ENCODE data around the gene KCTD6. TPM values are rescaled to one million over a fixed set of nuclear protein-coding genes. Genes with fewer than 3 reads are reported as not detected.

The KCTD6 gene
- total and polyA plus RNA-seq, 2 of the 8 experiments (the other 6 are each of a cell fraction or from before 2014, with no cell fraction given): 17.4 to 21.4 TPM

DNA sequence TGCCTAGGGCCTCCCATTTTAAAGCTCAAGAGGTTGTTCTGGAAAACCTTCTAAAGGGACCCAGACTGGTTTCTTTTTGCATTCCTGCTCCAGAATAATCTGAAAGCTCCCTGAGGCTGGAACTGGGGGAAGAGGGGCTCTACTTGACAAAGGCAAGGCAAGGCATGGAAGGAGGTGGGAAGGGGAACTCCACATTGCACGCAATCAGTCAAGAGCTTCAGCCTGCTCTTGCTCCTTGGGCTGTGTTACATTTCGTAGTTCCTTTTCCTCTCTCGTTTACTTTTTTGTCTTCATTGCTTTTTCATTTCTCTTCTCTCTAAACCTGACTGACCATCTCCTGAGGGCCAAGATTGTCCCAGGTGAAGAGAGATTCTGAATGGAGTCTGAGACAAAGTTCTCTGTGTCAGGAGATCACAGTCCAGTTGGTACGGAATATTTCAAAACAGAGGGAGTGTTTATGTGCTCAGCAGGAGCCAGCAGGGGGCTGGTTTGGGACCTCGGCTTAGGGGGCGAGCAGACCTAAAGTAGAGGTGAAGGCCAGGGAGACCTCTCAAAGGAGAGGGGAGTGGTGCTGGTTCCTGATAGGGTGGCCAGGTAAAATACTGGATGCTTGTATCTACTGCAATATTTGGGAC, 6.0 kb upstream of the KCTD6 start:
- Histone ChIP-seq H3K9me3 (ENCODE audit: insufficient read depth in 2 of 2, low read depth in 1 of 2, low read length in 1 of 2) (no peaks in the 10 kb centered on the region), H3K27me3 (replicated peaks in 1 of 4; ENCODE audit: control insufficient read depth in 3 of 4, extremely low read depth in 1 of 4, insufficient read depth in 3 of 4, low read length in 3 of 4) (peaks cover 0 to 4% (median 0%) of the 10 kb centered on the region in 4 experiments; a peak in 1 of 7 replicates), H2BK15ac (ENCODE audit: low read length) (no peak overlapping the region), H2BK120ac (replicated peaks; ENCODE audit: low read depth, low read length) (no peak overlapping the region), H3K9ac (replicated peaks in 1 of 4; ENCODE audit: extremely low read depth in 1 of 4, low read depth in 3 of 4, low read length in 3 of 4) (no peak overlapping the region), H2AFZ (ENCODE audit: low read length) (no peak overlapping the region), H3K14ac (ENCODE audit: insufficient read length) (no peak overlapping the region), H3K4me1 (replicated peaks in 1 of 4; ENCODE audit: control insufficient read depth in 3 of 4, insufficient read depth in 4 of 4, low read length in 3 of 4) (peaks cover 0 to under 1% (median under 1%) of the 10 kb centered on the region in 4 experiments; a peak in 3 of 7 replicates), H4K20me1 (replicated peaks in 1 of 2; ENCODE audit: control insufficient read depth in 1 of 2, insufficient read depth in 2 of 2, low read length in 2 of 2) (no peaks in the 10 kb centered on the region), H2BK12ac (ENCODE audit: low read depth, low read length) (no peak overlapping the region), H2AK5ac (ENCODE audit: low read depth, low read length) (no peak overlapping the region), H3K18ac (ENCODE audit: extremely low read depth, low read length) (no peak overlapping the region), H3K36me3 (ENCODE audit: control insufficient read depth in 2 of 4, insufficient read depth in 4 of 4, low read length in 3 of 4) (no peaks in the 10 kb centered on the region), H4K5ac (ENCODE audit: insufficient read length, low read depth, low read length) (no peak overlapping the region), H2BK20ac (ENCODE audit: low read length) (no peak overlapping the region), H3K79me1 (ENCODE audit: low read depth, low read length) (no peaks in the 10 kb centered on the region), H2BK5ac (ENCODE audit: low read depth, low read length) (no peak overlapping the region), H3K79me2 (ENCODE audit: control insufficient read depth in 1 of 2, insufficient read depth in 2 of 2, low read length in 2 of 2) (no peaks in the 10 kb centered on the region), H3K23me2 (ENCODE audit: low read depth, low read length) (no peaks in the 10 kb centered on the region; the same call in 1 of the 2 replicates), H3K23ac (ENCODE audit: insufficient read length) (no peak overlapping the region), H3K4me2 (ENCODE audit: insufficient read depth in 1 of 2, low read depth in 2 of 2, low read length in 2 of 2) (no peak overlapping the region), H3K4me3 (ENCODE audit: extremely low read depth in 1 of 4, insufficient read depth in 2 of 4, low read depth in 3 of 4, low read length in 4 of 4) (no peak overlapping the region), H4K91ac (replicated peaks; ENCODE audit: insufficient read length, low read length) (no peak overlapping the region), H3K27ac (ENCODE audit: low read depth, low read length) (no peak overlapping the region), H3K56ac (replicated peaks; ENCODE audit: insufficient read length, low read depth, low read length) (no peak overlapping the region), H3K4ac (replicated peaks; ENCODE audit: insufficient read length, low read depth, low read length) (no peak overlapping the region), H4K8ac (ENCODE audit: extremely low read depth, insufficient read depth, low read length) (no peak overlapping the region)
- WGBS, 2 experiments (ENCODE audit: extremely low coverage in 1 of 2, insufficient coverage in 1 of 2, insufficient read length in 1 of 2, insufficient replicate concordance in 2 of 2, low coverage in 1 of 2, low lambda C conversion rate in 2 of 2, missing lambda C conversion rate in 1 of 2): 87% methylated on average over 6 of the region's 6 CpGs; no CpG with 5 or more reads in 1 of the 2 experiments
- FAIRE-seq (no peak), DNase-seq (ENCODE audit: low read depth in 1 of 2, low spot score in 2 of 2) (no peak)
- POLR2A ChIA-PET (ENCODE audit: partially characterized antibody): interaction anchor here (1.2 kb wide), 1 partner anchor 53 kb away, joined by 3 read pairs; the partner anchor contains the start of gene PDHB
- no peak for TF ChIP-seq BRCA1 (IDR thresholded peaks at IDR 0.05; ENCODE audit: low read depth, low read length)
- TF ChIP-seq, protein P1, sequence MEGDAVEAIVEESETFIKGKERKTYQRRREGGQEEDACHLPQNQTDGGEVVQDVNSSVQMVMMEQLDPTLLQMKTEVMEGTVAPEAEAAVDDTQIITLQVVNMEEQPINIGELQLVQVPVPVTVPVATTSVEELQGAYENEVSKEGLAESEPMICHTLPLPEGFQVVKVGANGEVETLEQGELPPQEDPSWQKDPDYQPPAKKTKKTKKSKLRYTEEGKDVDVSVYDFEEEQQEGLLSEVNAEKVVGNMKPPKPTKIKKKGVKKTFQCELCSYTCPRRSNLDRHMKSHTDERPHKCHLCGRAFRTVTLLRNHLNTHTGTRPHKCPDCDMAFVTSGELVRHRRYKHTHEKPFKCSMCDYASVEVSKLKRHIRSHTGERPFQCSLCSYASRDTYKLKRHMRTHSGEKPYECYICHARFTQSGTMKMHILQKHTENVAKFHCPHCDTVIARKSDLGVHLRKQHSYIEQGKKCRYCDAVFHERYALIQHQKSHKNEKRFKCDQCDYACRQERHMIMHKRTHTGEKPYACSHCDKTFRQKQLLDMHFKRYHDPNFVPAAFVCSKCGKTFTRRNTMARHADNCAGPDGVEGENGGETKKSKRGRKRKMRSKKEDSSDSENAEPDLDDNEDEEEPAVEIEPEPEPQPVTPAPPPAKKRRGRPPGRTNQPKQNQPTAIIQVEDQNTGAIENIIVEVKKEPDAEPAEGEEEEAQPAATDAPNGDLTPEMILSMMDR (IDR thresholded peaks at IDR 0.05; ENCODE audit: control extremely low read depth in 1 of 3, insufficient read depth in 1 of 3, low read depth in 1 of 3, low read length in 3 of 3): no peak
- no peak for TF ChIP-seq SIN3A (conservative IDR thresholded peaks at IDR 0.05 in 1 of 2, IDR thresholded peaks at IDR 0.05 in 1 of 2; ENCODE audit: low read depth in 1 of 2, low read length in 2 of 2)
- TF ChIP-seq, protein P2, sequence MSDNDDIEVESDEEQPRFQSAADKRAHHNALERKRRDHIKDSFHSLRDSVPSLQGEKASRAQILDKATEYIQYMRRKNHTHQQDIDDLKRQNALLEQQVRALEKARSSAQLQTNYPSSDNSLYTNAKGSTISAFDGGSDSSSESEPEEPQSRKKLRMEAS (IDR thresholded peaks at IDR 0.05): no peak
- no peak for TF ChIP-seq JUN (IDR thresholded peaks at IDR 0.05; ENCODE audit: low read depth, low read length)
- TF ChIP-seq, protein P3, sequence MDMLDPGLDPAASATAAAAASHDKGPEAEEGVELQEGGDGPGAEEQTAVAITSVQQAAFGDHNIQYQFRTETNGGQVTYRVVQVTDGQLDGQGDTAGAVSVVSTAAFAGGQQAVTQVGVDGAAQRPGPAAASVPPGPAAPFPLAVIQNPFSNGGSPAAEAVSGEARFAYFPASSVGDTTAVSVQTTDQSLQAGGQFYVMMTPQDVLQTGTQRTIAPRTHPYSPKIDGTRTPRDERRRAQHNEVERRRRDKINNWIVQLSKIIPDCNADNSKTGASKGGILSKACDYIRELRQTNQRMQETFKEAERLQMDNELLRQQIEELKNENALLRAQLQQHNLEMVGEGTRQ (IDR thresholded peaks at IDR 0.05; ENCODE audit: low read length): no peak
- CTCF ChIA-PET (ENCODE audit: partially characterized antibody): interaction anchor here (0.5 to 1.9 kb wide), 11 partner anchors 9 to 403 kb away, joined by 3 to 9 read pairs (median 3); no protein-coding TSS in a partner anchor
